ENCODE results near the gene TBX2. TPM values are rescaled to one million over a fixed set of nuclear protein-coding genes. Genes with fewer than 3 reads are reported as not detected.

Gene TBX2
- total and polyA plus RNA-seq, 2 of the 4 experiments (the other 2 are of a cell fraction) = 20.1 to 64.1 TPM

DNA sequence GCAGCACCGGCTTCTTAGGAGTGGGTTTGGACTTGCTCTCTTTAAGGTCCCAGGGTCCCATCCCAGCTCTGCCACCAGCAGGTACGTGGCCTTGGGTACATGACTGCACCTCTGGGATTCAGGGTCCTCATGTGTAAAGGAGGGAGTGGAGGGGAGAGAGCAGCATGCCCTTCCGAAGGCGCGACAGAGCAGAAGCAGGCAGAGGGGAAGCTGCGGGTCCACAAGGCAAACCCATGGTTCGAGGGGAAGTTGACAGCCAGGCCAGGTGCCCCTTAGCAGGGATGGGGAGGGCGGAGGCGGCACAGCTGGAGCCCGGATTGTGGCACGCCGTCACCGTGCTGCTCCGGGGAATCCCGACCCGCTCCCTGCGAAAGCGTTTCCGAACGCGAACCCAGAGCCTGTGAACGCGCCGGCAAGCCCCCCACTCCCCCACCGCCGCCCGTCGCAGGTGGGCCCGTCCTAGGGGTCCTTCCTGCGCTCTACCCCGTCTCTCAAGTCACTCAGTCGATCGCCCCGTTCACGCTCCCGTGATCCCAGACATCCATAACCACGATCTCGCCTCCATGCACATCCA is 4.1 kb upstream of the TBX2 start:
- Histone ChIP-seq H2AK9ac (replicated peaks; ENCODE audit: low read depth, low read length, poor library complexity) (peak overlapping the region; percentile 92), H2AK5ac (ENCODE audit: low read depth, low read length) (peak overlapping the region; percentile 98), H3K4me3 (ENCODE audit: insufficient read depth, low read depth, low read length) (peak overlapping the region; percentile 58), H2BK20ac (ENCODE audit: low read depth, low read length) (peak overlapping the region; percentile 90), H2BK15ac (ENCODE audit: low read depth, low read length) (peak overlapping the region; percentile 77; the same call in 2 of the 3 replicates), H3K79me1 (ENCODE audit: low read depth in 1 of 2, low read length in 2 of 2) (peaks cover 6 to 55% of the 10 kb centered on the region in 2 experiments; a peak in 3 of 4 replicates), H3K56ac (ENCODE audit: extremely low read depth, insufficient read depth, low read length) (peak overlapping the region; percentile 1; the same call in 1 of the 2 replicates), H2BK5ac (ENCODE audit: low read depth, low read length, poor library complexity, severe bottlenecking) (peak overlapping the region; percentile 96), H3K27me3 (ENCODE audit: control insufficient read depth, insufficient read depth, low read length) (no peaks in the 10 kb centered on the region), H4K5ac (ENCODE audit: low read depth, low read length) (peak overlapping the region; percentile 77), H2BK120ac (ENCODE audit: low read depth, low read length) (peak overlapping the region; percentile 96), H3K18ac (ENCODE audit: low read depth, low read length) (peak overlapping the region; percentile 65), H4K91ac (ENCODE audit: insufficient read depth, low read depth, low read length) (peak overlapping the region; percentile 91), H3K36me3 (ENCODE audit: control insufficient read depth, insufficient read depth, low read length) (peaks cover 6% of the 10 kb centered on the region; the same call in 1 of the 2 replicates), H2AFZ (replicated peaks; ENCODE audit: low read length, poor library complexity) (peak overlapping the region; percentile 86), H3K9ac (ENCODE audit: low read depth, low read length) (peak overlapping the region; percentile 96), H3K27ac (ENCODE audit: insufficient read depth, low read length) (peak overlapping the region; percentile 99), H4K20me1 (ENCODE audit: insufficient read depth, low read length) (peaks cover 12% of the 10 kb centered on the region), H3K23ac (ENCODE audit: low read depth, low read length) (peak overlapping the region; percentile 97), H4K8ac (ENCODE audit: low read depth in 2 of 2, low read length in 2 of 2) (peak overlapping the region; percentile 82 to 90), H3K4me1 (ENCODE audit: control insufficient read depth, insufficient read depth, low read length) (peaks cover 26% of the 10 kb centered on the region), H3K4ac (ENCODE audit: low read depth, low read length) (peak overlapping the region; percentile 100), H3K9me3 (ENCODE audit: control insufficient read depth, insufficient read depth, low read length) (no peaks in the 10 kb centered on the region), H3K4me2 (ENCODE audit: low read depth, low read length) (peak overlapping the region; percentile 68), H3K14ac (replicated peaks; ENCODE audit: low read depth, low read length) (peak overlapping the region; percentile 91), H3K9me1 (ENCODE audit: insufficient read depth, low read length) (peaks cover 24% of the 10 kb centered on the region)
- TF ChIP-seq ELK1 (IDR thresholded peaks at IDR 0.05; ENCODE audit: borderline replicate concordance, low read depth, low read length) (no peak), BHLHE40 (IDR thresholded peaks at IDR 0.05; ENCODE audit: low read depth, low read length) (no peak), POLR2A (IDR thresholded peaks at IDR 0.05; ENCODE audit: low read depth, low read length) (no peak), CHD1 (IDR thresholded peaks at IDR 0.05; ENCODE audit: low read depth, low read length) (no peak), NFE2L2 (IDR thresholded peaks at IDR 0.05; ENCODE audit: low read depth, low read length) (no peak), RAD21 (IDR thresholded peaks at IDR 0.05; ENCODE audit: low read length) (no peak), RFX5 (IDR thresholded peaks at IDR 0.05; ENCODE audit: low read depth, low read length) (no peak), USF2 (IDR thresholded peaks at IDR 0.05; ENCODE audit: low read depth, low read length) (no peak), CTCF (conservative IDR thresholded peaks at IDR 0.05; ENCODE audit: low read depth, low read length) (no peak)
- ChIA-PET POLR2A (ENCODE audit: unreplicated experiment) (interaction anchor here (1.3 kb wide), 1 partner anchor 184 kb away, joined by 3 read pairs; no protein-coding TSS in a partner anchor), CTCF (interaction anchor here (1.0 to 2.0 kb wide), 3 partner anchors 61 to 674 kb away, joined by 3 to 10 read pairs (median 4); no protein-coding TSS in a partner anchor)
- DNase-seq (no peak), ATAC-seq (ENCODE audit: low read depth) (no peak)
- dilution Hi-C loops (cut with HindIII; ENCODE audit: low sequenced_read_pairs, unreplicated experiment) = no loop called here
- intact Hi-C loops (cut with micrococcal nuclease) = loop anchor here (5.0 to 10.0 kb wide), 5 partner anchors 143 to 491 kb away; no protein-coding TSS in a partner anchor
- WGBS, 2 experiments (ENCODE audit: extremely low coverage in 2 of 2, insufficient read length in 1 of 2) = 25% methylated on average over 15 of the region's 38 CpGs; no CpG with 5 or more reads in 1 of the 2 experiments
- in situ Hi-C loops (cut with MboI; ENCODE audit: low sequenced_read_pairs) = no loop called here
- BruUV-seq (replicated peaks) = no TSS peak
